OCI-LY1 (cell line): ENCODE data around the gene ZFP30.

Source experiments
- EZH2 ChIP-seq: fragments of 200-600 bp; sonication (generic), shearing (Covaris generic); IDR thresholded peaks from 2 replicates; pipeline ENCODE4 v1.8.0; 2017; ENCODE audit warnings: borderline replicate concordance, mixed run types, mild to moderate bottlenecking, antibody characterized with exemption, low read length, moderate library complexity, mixed read lengths
- TF ChIP-seq, protein P1 (sequence below): fragments of 200-600 bp; sonication (generic), shearing (Covaris generic); IDR thresholded peaks from 2 replicates; pipeline ENCODE4 v1.5.1; 2017; ENCODE audit warnings: mild to moderate bottlenecking, antibody characterized with exemption, low read length, moderate library complexity, mixed read lengths

- TF ChIP-seq, protein P1, sequence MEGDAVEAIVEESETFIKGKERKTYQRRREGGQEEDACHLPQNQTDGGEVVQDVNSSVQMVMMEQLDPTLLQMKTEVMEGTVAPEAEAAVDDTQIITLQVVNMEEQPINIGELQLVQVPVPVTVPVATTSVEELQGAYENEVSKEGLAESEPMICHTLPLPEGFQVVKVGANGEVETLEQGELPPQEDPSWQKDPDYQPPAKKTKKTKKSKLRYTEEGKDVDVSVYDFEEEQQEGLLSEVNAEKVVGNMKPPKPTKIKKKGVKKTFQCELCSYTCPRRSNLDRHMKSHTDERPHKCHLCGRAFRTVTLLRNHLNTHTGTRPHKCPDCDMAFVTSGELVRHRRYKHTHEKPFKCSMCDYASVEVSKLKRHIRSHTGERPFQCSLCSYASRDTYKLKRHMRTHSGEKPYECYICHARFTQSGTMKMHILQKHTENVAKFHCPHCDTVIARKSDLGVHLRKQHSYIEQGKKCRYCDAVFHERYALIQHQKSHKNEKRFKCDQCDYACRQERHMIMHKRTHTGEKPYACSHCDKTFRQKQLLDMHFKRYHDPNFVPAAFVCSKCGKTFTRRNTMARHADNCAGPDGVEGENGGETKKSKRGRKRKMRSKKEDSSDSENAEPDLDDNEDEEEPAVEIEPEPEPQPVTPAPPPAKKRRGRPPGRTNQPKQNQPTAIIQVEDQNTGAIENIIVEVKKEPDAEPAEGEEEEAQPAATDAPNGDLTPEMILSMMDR, result no peak
- TF ChIP-seq EZH2, result no peak
Observed at GRCh38 chr19:37655301-37655688, at the start of gene ZFP30.
